IMR-90 (cell line): ENCODE results near the gene PLXNC1. TPM values are rescaled to one million over a fixed set of nuclear protein-coding genes. Genes with fewer than 3 reads are reported as not detected.
A peak's percentile ranks its signal among the peaks of the same experiment; 100 is the strongest.

Experiments used
- ATAC-seq: fragments of 200-7000 bp; cut with Tn5 transposase; 2 replicates; pipeline ENCODE4 v1.9.1; 2020; ENCODE audit warnings: low read depth, mild to moderate bottlenecking, moderate library complexity
- Bru-seq: library from RNA; stranded (reverse); fragments of 400-500 nt; gene quantifications from one replicate; lab custom pipeline; 2021; lab: Mats Ljungman, UMichigan
- BruChase-seq, 2 experiments: library from RNA; stranded (reverse); fragments of 400-500 nt; gene quantifications; one replicate each; lab custom pipeline; 2021; lab: Mats Ljungman, UMichigan
- BruUV-seq: library from RNA; stranded (reverse); fragments of 400-500 nt; replicated peaks from 2 replicates; lab custom pipeline; 2021; lab: Mats Ljungman, UMichigan
- CTCF ChIA-PET: fragments of 300-600 bp; formaldehyde crosslinking; extraction: SDS; loops from one replicate; lab custom pipeline; 2021; ENCODE audit warnings: antibody characterized with exemption; lab: Yijun Ruan, JAX
- POLR2A ChIA-PET: fragments of 300-600 bp; sonication (Branson Sonifier 250); formaldehyde crosslinking; loops from one replicate; lab custom pipeline; 2022; ENCODE audit warnings: antibody characterized with exemption; ENCODE audit not compliant: unreplicated experiment; lab: Charles Lee
- DNase-seq: peaks from one replicate; pipeline ENCODE4 v3.0.0; 2013
- H2AFZ ChIP-seq: replicated peaks from 2 replicates; pipeline ENCODE3; 2013; ENCODE audit warnings: low read length, mild to moderate bottlenecking; ENCODE audit not compliant: poor library complexity
- H2AK5ac ChIP-seq: 2 replicates; pipeline ENCODE4 v1.6.1; 2013; ENCODE audit warnings: low read depth, low read length, inconsistent platforms
- H2AK9ac ChIP-seq: replicated peaks from 2 replicates; pipeline ENCODE3; 2013; ENCODE audit warnings: mild to moderate bottlenecking, low read depth, low read length, moderate library complexity; ENCODE audit not compliant: poor library complexity
- H2BK120ac ChIP-seq: 2 replicates; pipeline ENCODE4 v1.6.1; 2013; ENCODE audit warnings: low read depth, low read length, inconsistent platforms
- H2BK15ac ChIP-seq: 3 replicates; pipeline ENCODE4 v1.6.1; 2013; ENCODE audit warnings: low read depth, low read length, inconsistent platforms
- H2BK20ac ChIP-seq: 2 replicates; pipeline ENCODE4 v1.6.1; 2013; ENCODE audit warnings: low read depth, mild to moderate bottlenecking, inconsistent platforms, low read length, moderate library complexity
- H2BK5ac ChIP-seq: 2 replicates; pipeline ENCODE4 v1.6.1; 2013; ENCODE audit warnings: mild to moderate bottlenecking, low read depth, low read length, inconsistent platforms; ENCODE audit not compliant: poor library complexity, severe bottlenecking
- H3K14ac ChIP-seq: replicated peaks from 2 replicates; pipeline ENCODE4 v1.6.1; 2013; ENCODE audit warnings: low read depth, low read length, inconsistent platforms
- H3K18ac ChIP-seq: 2 replicates; pipeline ENCODE4 v1.6.1; 2013; ENCODE audit warnings: low read depth, low read length, control low read depth
- H3K23ac ChIP-seq: 2 replicates; pipeline ENCODE4 v1.6.1; 2013; ENCODE audit warnings: low read depth, low read length, inconsistent platforms
- H3K27ac ChIP-seq: 2 replicates; pipeline ENCODE4 v1.5.1; 2013; ENCODE audit warnings: mild to moderate bottlenecking, control low read depth, low read length; ENCODE audit not compliant: insufficient read depth
- H3K27me3 ChIP-seq: 2 replicates; pipeline ENCODE4 v1.6.1; 2013; ENCODE audit warnings: low read length; ENCODE audit not compliant: control insufficient read depth, insufficient read depth
- H3K36me3 ChIP-seq: 2 replicates; pipeline ENCODE4 v1.6.1; 2013; ENCODE audit warnings: low read length, mixed read lengths; ENCODE audit not compliant: control insufficient read depth, insufficient read depth
- H3K4ac ChIP-seq: 2 replicates; pipeline ENCODE4 v1.6.1; 2013; ENCODE audit warnings: low read depth, low read length, inconsistent platforms
- H3K4me1 ChIP-seq: 2 replicates; pipeline ENCODE4 v1.6.1; 2013; ENCODE audit warnings: low read length, mixed read lengths; ENCODE audit not compliant: control insufficient read depth, insufficient read depth
- H3K4me2 ChIP-seq: 2 replicates; pipeline ENCODE4 v1.6.1; 2013; ENCODE audit warnings: low read depth, mild to moderate bottlenecking, control low read depth, low read length, moderate library complexity
- H3K4me3 ChIP-seq: 2 replicates; pipeline ENCODE4 v1.5.1; 2013; ENCODE audit warnings: low read depth, mild to moderate bottlenecking, control low read depth, low read length, moderate library complexity; ENCODE audit not compliant: insufficient read depth
- H3K56ac ChIP-seq: 2 replicates; pipeline ENCODE4 v1.6.1; 2013; ENCODE audit warnings: low read length, inconsistent platforms; ENCODE audit not compliant: insufficient read depth; ENCODE audit errors: extremely low read depth
- H3K79me1 ChIP-seq, 2 experiments: 2 replicates each; pipeline ENCODE4 v1.6.1; 2013; ENCODE audit warnings: low read length in 2 of 2, inconsistent platforms in 1 of 2, low read depth in 1 of 2
- H3K9ac ChIP-seq: 2 replicates; pipeline ENCODE4 v1.6.1; 2013; ENCODE audit warnings: low read depth, low read length, control low read depth
- H3K9me1 ChIP-seq: 2 replicates; pipeline ENCODE4 v1.6.1; 2013; ENCODE audit warnings: low read length, inconsistent platforms; ENCODE audit not compliant: insufficient read depth
- H3K9me3 ChIP-seq: 2 replicates; pipeline ENCODE4 v1.6.1; 2013; ENCODE audit warnings: low read length; ENCODE audit not compliant: control insufficient read depth, insufficient read depth
- H4K20me1 ChIP-seq: 2 replicates; pipeline ENCODE4 v1.6.1; 2013; ENCODE audit warnings: low read length, inconsistent platforms; ENCODE audit not compliant: insufficient read depth
- H4K5ac ChIP-seq: 2 replicates; pipeline ENCODE4 v1.6.1; 2013; ENCODE audit warnings: mild to moderate bottlenecking, low read depth, low read length, control low read depth
- H4K8ac ChIP-seq, 2 experiments: 2 replicates each; pipeline ENCODE4 v1.6.1; 2013; ENCODE audit warnings: low read depth in 2 of 2, low read length in 2 of 2, control low read depth in 1 of 2, inconsistent platforms in 1 of 2
- H4K91ac ChIP-seq: 2 replicates; pipeline ENCODE4 v1.6.1; 2013; ENCODE audit warnings: low read depth, low read length, inconsistent platforms; ENCODE audit not compliant: insufficient read depth
- BHLHE40 ChIP-seq: fragments of 150-350 bp; IDR thresholded peaks from 2 replicates; pipeline ENCODE4 v1.6.1; 2016; ENCODE audit warnings: mild to moderate bottlenecking, low read depth, low read length
- CEBPB ChIP-seq: IDR thresholded peaks from 2 replicates; pipeline ENCODE4 v1.6.1; 2012; ENCODE audit warnings: low read depth, low read length, improper control_type of control experiment
- FOS ChIP-seq: fragments of 150-350 bp; IDR thresholded peaks from 2 replicates; pipeline ENCODE4 v1.6.1; 2016; ENCODE audit warnings: low read depth, low read length
- MAFK ChIP-seq: IDR thresholded peaks from 2 replicates; pipeline ENCODE4 v1.6.1; 2012; ENCODE audit warnings: low read depth, low read length, improper control_type of control experiment
- MXI1 ChIP-seq: IDR thresholded peaks from 2 replicates; pipeline ENCODE4 v1.6.1; 2012; ENCODE audit warnings: low read depth, mild to moderate bottlenecking, low read length, moderate library complexity, borderline replicate concordance
- NFE2L2 ChIP-seq: fragments of 150-350 bp; IDR thresholded peaks from 2 replicates; pipeline ENCODE4 v1.6.1; 2016; ENCODE audit warnings: low read depth, mild to moderate bottlenecking, low read length
- POLR2A ChIP-seq: IDR thresholded peaks from 2 replicates; pipeline ENCODE4 v1.6.1; 2012; ENCODE audit warnings: mild to moderate bottlenecking, low read depth, low read length
- RAD21 ChIP-seq: IDR thresholded peaks from 2 replicates; pipeline ENCODE4 v1.6.1; 2012; ENCODE audit warnings: low read length, improper control_type of control experiment
- SMC3 ChIP-seq: fragments of 150-350 bp; IDR thresholded peaks from 2 replicates; pipeline ENCODE4 v1.6.1; 2016; ENCODE audit warnings: low read depth, mild to moderate bottlenecking, antibody characterized with exemption, low read length, moderate library complexity
- WGBS, 2 experiments: methylation state at CpG; one replicate each; pipeline versions ENCODE4 v1.1.5 to v1.1.7; 2013; ENCODE audit warnings: missing lambda C conversion rate in 2 of 2; ENCODE audit not compliant: insufficient read length in 1 of 2; ENCODE audit errors: extremely low coverage in 2 of 2; 5-methylcytosine and 5-hydroxymethylcytosine counted together
- dilution Hi-C: fragments of 300-500 bp; cut with HindIII; formaldehyde crosslinking; loops from one replicate; pipeline ENCODE4 v1.14.3; 2018; ENCODE audit warnings: low sequenced_read_pairs; ENCODE audit not compliant: unreplicated experiment
- in situ Hi-C: fragments of 300-500 bp; cut with MboI; formaldehyde crosslinking; loops from 3 replicates; pipeline ENCODE4 v1.14.3; 2019; ENCODE audit warnings: low sequenced_read_pairs, inconsistent platforms, mixed read lengths
- intact Hi-C: fragments of 100-400 bp; cut with micrococcal nuclease; formaldehyde crosslinking; loops from 2 replicates; pipeline ENCODE4 v1.10.0; 2022
- long read RNA-seq: library from polyadenylated mRNA; unstranded; transcript quantifications from one replicate; pipeline ENCODE4 v2.0.0, GENCODE V29; 2021; ENCODE audit not compliant: unreplicated experiment
- polyA plus RNA-seq, 3 experiments: library from polyadenylated mRNA; depleted of rRNA; stranded (reverse); fragments of >200 nt; gene quantifications; 2 replicates each; pipeline ENCODE4 v1.2.3, GENCODE V29; 2012; ENCODE audit warnings: low replicate concordance in 1 of 3
- total RNA-seq: library from RNA; depleted of rRNA; stranded (reverse); fragments of >200 nt; gene quantifications from 2 replicates; pipeline ENCODE4 v1.2.3, GENCODE V29; 2012; rRNA removed
- TF ChIP-seq, protein P1 (sequence below): fragments of 150-350 bp; IDR thresholded peaks from 2 replicates; pipeline ENCODE4 v1.6.1; 2016; ENCODE audit warnings: low read depth, mild to moderate bottlenecking, low read length, moderate library complexity, borderline replicate concordance
- TF ChIP-seq, protein P2 (sequence below): conservative IDR thresholded peaks from 2 replicates; pipeline ENCODE4 v1.5.1; 2012; ENCODE audit warnings: mild to moderate bottlenecking, low read depth, low read length, improper control_type of control experiment
- TF ChIP-seq, protein P3 (sequence below): fragments of 150-350 bp; IDR thresholded peaks from 2 replicates; pipeline ENCODE4 v1.6.1; 2017; ENCODE audit warnings: mild to moderate bottlenecking, antibody characterized with exemption, low read length, low read depth

Gene PLXNC1
- total RNA-seq (1.1 and 1.6 TPM in 2 replicates), polyA plus RNA-seq (2012; rRNA removed) (0.77 and 1.0 TPM in 2 replicates), Bru-seq, nascent RNA (percentile 38 among the genes with signal in this experiment), BruChase-seq, experiment 1, labeled RNA remaining after a 6-hour chase (percentile 44 among the genes with signal in this experiment), BruChase-seq, experiment 2, labeled RNA remaining after a 2-hour chase (percentile 38 among the genes with signal in this experiment)
- polyA plus RNA-seq (2012; cell fraction: cytosol; rRNA removed), result 0.10 and 0.30 TPM in 2 replicates
- 0.25 and 0.88 TPM in 2 replicates for polyA plus RNA-seq (2012; cell fraction: nucleus; rRNA removed; ENCODE audit: low replicate concordance)
- long read RNA-seq, full-length matches to known transcripts, result 4 of 9 reads
- long read RNA-seq, partial matches to known transcripts, result 3 of 9 reads
- long read RNA-seq, other reads (novel, unspliced or antisense), result 2 of 9 reads

DNA sequence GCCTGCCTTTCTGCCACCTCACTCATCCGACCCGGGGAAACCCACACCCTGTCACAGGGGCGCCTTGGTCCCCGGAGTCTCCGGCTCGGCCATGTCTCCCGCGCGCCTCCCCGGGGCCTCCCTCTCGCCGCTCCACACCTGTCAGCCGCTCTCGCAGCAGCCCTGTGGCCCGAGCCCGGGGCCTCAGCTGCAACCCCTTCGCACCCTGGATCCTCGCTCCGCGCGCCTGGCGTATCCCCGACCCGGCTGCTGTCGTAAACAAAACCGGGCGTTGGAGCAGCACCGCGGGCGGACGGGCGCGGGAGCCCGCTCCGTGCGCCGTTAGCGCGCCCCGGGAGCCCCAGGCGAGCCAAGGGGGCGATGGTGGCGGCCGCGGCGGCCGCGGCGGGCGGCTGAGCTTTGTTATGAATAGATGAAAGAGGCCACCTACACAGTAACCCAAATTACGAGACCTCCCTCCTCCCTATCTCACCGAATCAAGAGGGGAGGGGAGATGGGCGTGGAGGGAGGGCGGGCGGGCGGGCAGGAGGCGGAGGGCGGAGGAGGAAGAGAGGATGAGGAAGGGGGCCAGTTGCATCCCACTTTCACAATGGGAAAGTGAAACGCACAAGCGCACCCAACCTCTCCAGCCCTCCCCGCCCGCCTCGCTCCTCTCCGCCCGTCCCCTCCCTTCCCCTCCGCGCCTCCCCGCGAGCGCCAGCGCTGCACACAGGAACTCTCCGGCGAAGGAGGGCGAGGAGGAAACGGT lies at the start of gene PLXNC1:
Gene PLXNC1, plus strand, starts transcription at position 587 of the 748 bp plus-strand sequence. CDS start 395 bp downstream, outside the sequence.
- H3K4me1 ChIP-seq, result no peaks in the 10 kb centered on the region; the same call in none of the 2 replicates
- POLR2A ChIA-PET, result no interaction called here
- H3K27me3 ChIP-seq, result peaks cover 88% of the 10 kb centered on the region
- no peak within 1 kb of the TSS for H2BK120ac ChIP-seq
- no peak within 1 kb of the TSS for H3K18ac ChIP-seq
- no peak within 1 kb of the TSS for H2AK5ac ChIP-seq
- CTCF ChIA-PET, result no interaction called here
- no peak within 1 kb of the TSS for H4K91ac ChIP-seq
- BruUV-seq, result no TSS peak
- ATAC-seq (peak; percentile 56), DNase-seq (peak; percentile 31)
- no peak within 1 kb of the TSS for H2BK5ac ChIP-seq
- H4K8ac ChIP-seq, result no peak within 1 kb of the TSS
- H2AK9ac ChIP-seq, result peak within 1 kb of the TSS; percentile 50
- no peak within 1 kb of the TSS for H3K27ac ChIP-seq
- dilution Hi-C loops (loop anchor here (25.0 kb wide), 1 partner anchor 389 kb away; no protein-coding TSS in a partner anchor), intact Hi-C loops (loop anchor here (5.0 to 10.0 kb wide), 3 partner anchors 144 to 1189 kb away; no protein-coding TSS in a partner anchor), in situ Hi-C loops (loop anchor here (5.0 to 25.0 kb wide), 3 partner anchors 384 to 1189 kb away; no protein-coding TSS in a partner anchor)
- H3K4ac ChIP-seq, result no peak within 1 kb of the TSS
- H4K20me1 ChIP-seq, result no peaks in the 10 kb centered on the region
- H3K79me1 ChIP-seq, result no peaks in the 10 kb centered on the region
- H4K5ac ChIP-seq, result no peak within 1 kb of the TSS
- no peak within 1 kb of the TSS for H3K23ac ChIP-seq
- peak within 1 kb of the TSS; percentile 67 for H3K4me3 ChIP-seq
- peak within 1 kb of the TSS; percentile 6; the same call in 1 of the 2 replicates for H3K9ac ChIP-seq
- peak within 1 kb of the TSS; percentile 77 for H2AFZ ChIP-seq
- H3K9me3 ChIP-seq, result no peaks in the 10 kb centered on the region
- peak within 1 kb of the TSS; percentile 57 for H3K4me2 ChIP-seq
- no peak within 1 kb of the TSS for H3K14ac ChIP-seq
- H3K36me3 ChIP-seq, result no peaks in the 10 kb centered on the region
- H3K9me1 ChIP-seq, result no peaks in the 10 kb centered on the region
- no peak within 1 kb of the TSS for H2BK20ac ChIP-seq
- no peak within 1 kb of the TSS for H2BK15ac ChIP-seq
- WGBS, 2 experiments, result 2% methylated on average over 29 of the region's 75 CpGs; no CpG with 5 or more reads in 1 of the 2 experiments
- H3K56ac ChIP-seq, result no peak within 1 kb of the TSS
- TF ChIP-seq SMC3 (no peak), POLR2A (no peak), FOS (no peak), RAD21 (no peak), MAFK (no peak), CEBPB (no peak), BHLHE40 (no peak), MXI1 (no peak), NFE2L2 (no peak)
- TF ChIP-seq, protein P1, sequence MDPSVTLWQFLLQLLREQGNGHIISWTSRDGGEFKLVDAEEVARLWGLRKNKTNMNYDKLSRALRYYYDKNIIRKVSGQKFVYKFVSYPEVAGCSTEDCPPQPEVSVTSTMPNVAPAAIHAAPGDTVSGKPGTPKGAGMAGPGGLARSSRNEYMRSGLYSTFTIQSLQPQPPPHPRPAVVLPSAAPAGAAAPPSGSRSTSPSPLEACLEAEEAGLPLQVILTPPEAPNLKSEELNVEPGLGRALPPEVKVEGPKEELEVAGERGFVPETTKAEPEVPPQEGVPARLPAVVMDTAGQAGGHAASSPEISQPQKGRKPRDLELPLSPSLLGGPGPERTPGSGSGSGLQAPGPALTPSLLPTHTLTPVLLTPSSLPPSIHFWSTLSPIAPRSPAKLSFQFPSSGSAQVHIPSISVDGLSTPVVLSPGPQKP, result no peak
- TF ChIP-seq, protein P2, sequence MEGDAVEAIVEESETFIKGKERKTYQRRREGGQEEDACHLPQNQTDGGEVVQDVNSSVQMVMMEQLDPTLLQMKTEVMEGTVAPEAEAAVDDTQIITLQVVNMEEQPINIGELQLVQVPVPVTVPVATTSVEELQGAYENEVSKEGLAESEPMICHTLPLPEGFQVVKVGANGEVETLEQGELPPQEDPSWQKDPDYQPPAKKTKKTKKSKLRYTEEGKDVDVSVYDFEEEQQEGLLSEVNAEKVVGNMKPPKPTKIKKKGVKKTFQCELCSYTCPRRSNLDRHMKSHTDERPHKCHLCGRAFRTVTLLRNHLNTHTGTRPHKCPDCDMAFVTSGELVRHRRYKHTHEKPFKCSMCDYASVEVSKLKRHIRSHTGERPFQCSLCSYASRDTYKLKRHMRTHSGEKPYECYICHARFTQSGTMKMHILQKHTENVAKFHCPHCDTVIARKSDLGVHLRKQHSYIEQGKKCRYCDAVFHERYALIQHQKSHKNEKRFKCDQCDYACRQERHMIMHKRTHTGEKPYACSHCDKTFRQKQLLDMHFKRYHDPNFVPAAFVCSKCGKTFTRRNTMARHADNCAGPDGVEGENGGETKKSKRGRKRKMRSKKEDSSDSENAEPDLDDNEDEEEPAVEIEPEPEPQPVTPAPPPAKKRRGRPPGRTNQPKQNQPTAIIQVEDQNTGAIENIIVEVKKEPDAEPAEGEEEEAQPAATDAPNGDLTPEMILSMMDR, result no peak
- TF ChIP-seq, protein P3, sequence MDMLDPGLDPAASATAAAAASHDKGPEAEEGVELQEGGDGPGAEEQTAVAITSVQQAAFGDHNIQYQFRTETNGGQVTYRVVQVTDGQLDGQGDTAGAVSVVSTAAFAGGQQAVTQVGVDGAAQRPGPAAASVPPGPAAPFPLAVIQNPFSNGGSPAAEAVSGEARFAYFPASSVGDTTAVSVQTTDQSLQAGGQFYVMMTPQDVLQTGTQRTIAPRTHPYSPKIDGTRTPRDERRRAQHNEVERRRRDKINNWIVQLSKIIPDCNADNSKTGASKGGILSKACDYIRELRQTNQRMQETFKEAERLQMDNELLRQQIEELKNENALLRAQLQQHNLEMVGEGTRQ, result no peak
